GM10266 (cell line): ENCODE results near the gene TNNI3.

ENCODE experiments used
- DNase-seq: peaks from one replicate; pipeline ENCODE4 v3.0.0; 2012; ENCODE audit errors: extremely low spot score
- TF ChIP-seq, protein P1 (sequence below): IDR thresholded peaks from 2 replicates; pipeline ENCODE4 v1.5.1; 2012; ENCODE audit warnings: mild to moderate bottlenecking, low read depth; ENCODE audit not compliant: control insufficient read depth, insufficient read depth; ENCODE audit errors: missing control alignments

Gene TNNI3

DNA sequence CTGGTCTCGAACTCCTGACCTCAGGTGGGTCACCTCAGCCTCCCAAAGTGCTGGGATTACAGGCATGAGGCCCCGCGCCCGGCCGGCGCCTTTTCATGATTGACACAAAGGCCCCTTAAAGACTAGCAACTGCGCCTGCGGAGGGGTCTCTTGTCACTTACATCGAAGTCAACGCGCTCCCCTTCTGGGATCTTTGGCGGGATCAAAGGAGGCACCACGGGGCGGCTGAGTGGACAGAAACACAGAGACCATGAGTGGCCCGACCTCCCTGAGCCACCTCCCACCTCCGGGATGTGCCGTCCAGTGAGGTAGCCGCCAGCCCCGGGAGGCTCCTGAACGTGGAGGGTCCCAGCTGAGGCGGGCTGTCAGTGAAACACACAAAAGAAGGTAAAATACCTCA, 15.8 kb downstream of the TNNI3 start:
- no peak for DNase-seq
- TF ChIP-seq, protein P1, sequence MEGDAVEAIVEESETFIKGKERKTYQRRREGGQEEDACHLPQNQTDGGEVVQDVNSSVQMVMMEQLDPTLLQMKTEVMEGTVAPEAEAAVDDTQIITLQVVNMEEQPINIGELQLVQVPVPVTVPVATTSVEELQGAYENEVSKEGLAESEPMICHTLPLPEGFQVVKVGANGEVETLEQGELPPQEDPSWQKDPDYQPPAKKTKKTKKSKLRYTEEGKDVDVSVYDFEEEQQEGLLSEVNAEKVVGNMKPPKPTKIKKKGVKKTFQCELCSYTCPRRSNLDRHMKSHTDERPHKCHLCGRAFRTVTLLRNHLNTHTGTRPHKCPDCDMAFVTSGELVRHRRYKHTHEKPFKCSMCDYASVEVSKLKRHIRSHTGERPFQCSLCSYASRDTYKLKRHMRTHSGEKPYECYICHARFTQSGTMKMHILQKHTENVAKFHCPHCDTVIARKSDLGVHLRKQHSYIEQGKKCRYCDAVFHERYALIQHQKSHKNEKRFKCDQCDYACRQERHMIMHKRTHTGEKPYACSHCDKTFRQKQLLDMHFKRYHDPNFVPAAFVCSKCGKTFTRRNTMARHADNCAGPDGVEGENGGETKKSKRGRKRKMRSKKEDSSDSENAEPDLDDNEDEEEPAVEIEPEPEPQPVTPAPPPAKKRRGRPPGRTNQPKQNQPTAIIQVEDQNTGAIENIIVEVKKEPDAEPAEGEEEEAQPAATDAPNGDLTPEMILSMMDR = no peak

DNA sequence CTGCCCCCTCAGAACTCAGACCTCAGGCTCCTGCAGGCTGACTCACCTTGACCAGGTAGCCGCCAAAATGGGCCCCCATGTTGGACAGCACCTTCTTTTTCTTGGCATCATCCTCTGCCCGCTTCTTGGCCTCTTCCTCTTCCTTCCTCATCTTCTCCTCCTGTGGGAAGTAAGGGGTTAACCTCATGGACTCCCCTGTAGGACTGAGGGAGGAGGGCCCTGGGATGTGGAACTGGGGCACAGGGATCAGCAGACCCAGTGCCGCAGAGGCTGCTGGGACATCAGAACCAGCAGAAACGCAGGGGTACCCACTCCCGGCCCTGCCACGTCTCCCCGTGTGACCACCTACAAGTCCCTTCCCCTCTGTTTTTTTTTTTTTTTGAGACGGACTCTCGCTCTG, 19.6 kb downstream of the TNNI3 start:
- TF ChIP-seq, protein P1 = no peak
- no peak for DNase-seq

DNA sequence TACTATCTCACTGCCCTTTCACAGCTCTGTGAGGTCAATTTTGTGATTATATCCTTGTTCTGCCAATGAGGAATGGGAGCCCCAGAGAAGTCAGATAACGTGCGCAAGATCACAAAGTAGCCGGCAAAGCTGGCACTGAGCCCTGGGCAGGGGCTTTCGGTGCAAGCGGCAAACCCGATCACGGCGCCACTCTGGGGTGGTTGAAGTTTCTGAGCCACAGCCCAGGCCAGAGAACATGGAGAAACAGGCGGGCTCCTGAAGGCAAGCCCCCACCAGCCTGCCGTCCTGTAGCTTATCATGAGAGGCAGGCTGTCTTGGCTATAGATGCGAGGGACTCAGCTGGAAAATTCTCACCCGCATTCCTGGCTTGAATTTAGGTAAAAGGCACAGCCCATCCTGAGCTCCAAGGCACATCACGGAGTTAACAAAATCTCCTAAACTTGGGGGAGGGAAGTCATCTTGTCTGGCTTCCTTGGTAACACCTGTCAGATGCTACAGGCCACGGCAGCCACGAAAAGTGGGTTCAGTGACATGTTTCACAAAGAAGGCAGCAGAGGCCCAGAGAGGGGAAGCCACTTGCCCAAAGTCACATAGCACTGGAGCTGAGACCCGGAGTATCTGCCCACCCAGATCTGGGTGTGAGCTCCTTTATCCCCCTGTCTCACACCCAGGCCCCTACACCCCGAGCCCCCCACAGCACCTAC, 21.0 kb downstream of the TNNI3 start:
- TF ChIP-seq, protein P1 = no peak
- DNase-seq = no peak

DNA sequence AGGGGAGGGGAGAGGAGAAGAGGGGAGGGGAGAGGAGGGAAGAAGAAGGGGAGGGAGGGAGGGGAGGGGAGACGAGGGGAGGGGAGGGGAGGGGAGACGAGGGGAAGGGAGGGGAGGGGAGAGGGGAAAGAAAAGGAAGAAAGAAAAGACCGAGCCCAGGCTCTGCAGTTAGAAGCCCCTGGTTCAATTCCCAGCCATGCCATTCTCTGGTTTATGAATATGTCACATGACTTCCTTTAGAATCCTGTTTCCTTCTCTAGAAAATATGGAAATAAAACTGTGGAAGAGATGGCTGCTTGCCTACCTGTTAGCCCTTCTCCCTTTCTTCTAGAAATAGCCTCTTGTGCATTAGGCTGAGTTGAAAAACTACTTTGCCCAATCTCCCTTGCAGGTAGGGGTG, 22.8 kb downstream of the TNNI3 start:
- TF ChIP-seq, protein P1 = no peak
- DNase-seq = no peak

DNA sequence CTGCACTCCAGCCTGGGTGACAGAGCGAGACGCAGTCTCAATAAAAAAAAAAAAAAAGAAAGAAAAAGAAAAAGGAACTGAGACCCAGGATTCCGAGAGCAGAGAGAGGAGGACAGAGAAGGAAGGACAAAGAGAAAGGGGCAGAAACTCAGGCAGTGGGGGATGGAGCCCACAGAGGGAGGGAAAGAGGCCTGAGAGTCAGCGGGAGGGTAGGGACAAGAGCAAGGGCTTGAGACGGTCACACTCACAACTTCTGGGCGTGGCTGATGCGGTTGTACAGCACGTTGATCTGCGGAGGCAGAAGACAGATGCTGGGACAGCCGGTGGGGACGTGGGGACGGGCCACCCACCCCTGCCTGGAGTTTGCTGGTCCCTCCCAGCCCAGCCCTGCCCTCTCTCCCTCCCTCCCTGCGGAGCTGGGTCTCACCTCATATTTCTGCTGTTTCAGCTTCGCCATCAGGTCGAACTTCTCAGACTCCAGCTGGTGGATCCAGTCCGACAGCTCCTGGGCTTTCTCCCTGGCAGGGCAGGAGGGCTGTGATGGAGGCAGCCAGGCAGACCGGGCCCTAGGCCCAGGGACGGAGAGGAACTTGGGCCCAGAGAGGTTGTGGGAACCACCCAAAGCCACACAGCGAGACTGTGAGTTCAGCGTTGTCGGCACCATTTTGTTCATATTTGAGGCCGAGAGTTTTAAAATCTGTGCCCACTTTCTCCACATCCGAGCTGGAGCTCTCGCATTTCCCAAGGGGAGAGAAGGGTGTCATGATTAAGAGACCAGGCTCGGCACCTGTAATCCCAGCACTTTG, 23.7 kb downstream of the TNNI3 start:
- TF ChIP-seq, protein P1 = no peak
- DNase-seq = no peak

DNA sequence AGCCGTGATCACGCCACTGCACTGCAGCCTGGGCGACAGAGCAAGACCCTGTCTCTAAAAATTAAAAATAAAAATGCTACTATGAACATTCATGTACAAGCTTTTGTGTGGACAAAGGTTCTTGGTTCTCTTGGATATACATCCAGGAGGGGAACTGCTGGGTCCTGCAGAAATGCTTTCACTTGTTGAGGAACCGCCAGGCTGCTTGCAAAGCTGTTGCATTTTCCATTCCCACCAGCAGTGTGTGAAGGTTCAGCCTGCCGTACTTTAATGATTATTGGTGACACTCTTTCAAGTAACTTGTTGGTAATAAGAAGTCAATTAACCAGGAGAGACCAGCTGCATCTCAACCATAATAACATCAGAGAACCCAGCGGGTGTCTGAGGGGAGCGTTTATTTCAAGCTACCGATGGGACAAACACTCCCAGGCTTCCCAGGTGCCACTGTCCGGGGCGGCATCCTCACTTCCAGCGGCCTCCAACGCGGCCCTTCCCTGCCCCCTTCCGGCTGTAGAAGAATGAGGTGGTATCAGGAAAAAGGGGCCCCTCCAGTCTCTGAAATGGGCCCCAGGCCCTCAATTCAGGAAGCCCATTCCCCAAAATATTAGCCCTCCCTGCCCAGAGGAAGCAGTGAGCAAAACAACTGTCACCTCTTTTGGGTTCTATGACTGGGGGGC, 24.9 kb downstream of the TNNI3 start:
- DNase-seq = no peak
- TF ChIP-seq, protein P1 = peak; percentile 37
